ENCODE results near the gene CMYA5. TPM values are rescaled to one million over a fixed set of nuclear protein-coding genes. Genes with fewer than 3 reads are reported as not detected.
A peak's percentile ranks its signal among the peaks of the same experiment; 100 is the strongest.

CMYA5 gene
- total and polyA plus RNA-seq, 2 experiments from 2014 or later, result 19.8 to 87.2 TPM

DNA sequence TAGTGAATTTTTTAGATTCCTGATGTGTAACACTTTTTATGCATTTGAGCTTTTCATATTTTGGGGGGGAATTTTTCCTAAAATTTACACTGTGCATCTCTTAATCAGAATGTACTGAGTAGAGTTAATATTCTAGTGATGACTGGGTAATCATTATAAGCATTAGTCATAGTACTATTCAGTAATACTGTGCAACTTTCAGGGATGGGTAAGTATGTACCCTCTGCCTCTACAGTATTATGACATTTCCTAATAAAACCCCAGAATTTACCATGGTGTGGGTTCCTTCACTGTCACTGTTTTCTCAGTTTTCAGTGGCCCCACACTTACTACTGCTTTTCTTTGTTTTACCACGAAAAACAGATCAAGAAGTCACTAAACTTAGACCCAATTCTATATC lies 2.8 kb upstream of the CMYA5 start:
- Histone ChIP-seq H3K4me1 (ENCODE audit: low read depth) (peaks cover 17% of the 10 kb centered on the region), H3K4me3 (no peak overlapping the region), H3K9me3 (ENCODE audit: low read depth) (no peaks in the 10 kb centered on the region), H3K27me3 (no peaks in the 10 kb centered on the region), H3K36me3 (peaks cover 18% of the 10 kb centered on the region), H3K27ac (no peak overlapping the region)
- TF ChIP-seq, protein P1, sequence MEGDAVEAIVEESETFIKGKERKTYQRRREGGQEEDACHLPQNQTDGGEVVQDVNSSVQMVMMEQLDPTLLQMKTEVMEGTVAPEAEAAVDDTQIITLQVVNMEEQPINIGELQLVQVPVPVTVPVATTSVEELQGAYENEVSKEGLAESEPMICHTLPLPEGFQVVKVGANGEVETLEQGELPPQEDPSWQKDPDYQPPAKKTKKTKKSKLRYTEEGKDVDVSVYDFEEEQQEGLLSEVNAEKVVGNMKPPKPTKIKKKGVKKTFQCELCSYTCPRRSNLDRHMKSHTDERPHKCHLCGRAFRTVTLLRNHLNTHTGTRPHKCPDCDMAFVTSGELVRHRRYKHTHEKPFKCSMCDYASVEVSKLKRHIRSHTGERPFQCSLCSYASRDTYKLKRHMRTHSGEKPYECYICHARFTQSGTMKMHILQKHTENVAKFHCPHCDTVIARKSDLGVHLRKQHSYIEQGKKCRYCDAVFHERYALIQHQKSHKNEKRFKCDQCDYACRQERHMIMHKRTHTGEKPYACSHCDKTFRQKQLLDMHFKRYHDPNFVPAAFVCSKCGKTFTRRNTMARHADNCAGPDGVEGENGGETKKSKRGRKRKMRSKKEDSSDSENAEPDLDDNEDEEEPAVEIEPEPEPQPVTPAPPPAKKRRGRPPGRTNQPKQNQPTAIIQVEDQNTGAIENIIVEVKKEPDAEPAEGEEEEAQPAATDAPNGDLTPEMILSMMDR (IDR thresholded peaks at IDR 0.05; ENCODE audit: low read depth, low read length), result no peak
- no peak for DNase-seq (ENCODE audit: low read depth in 1 of 2, low spot score in 1 of 2)

DNA sequence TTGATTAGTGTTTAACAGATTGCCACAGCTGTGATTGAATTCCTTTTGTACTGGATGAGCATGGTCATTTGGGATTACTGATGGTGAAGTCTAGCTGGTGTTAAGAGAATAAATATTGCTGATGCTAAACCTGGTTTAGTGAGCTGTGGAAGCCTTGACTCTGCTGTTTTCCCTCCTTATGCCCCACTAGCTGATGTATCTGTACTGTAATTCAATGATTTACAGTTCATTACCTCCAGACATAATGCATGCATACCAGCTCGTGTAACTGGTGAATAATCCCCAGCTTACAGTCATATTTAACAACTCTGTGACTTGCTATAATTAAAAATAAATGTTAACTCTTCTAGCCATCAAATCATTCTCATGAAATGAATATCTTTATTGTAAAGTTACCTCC lies 1.7 kb upstream of the CMYA5 start:
- H3K4me1 ChIP-seq (ENCODE audit: low read depth), result peaks cover 18% of the 10 kb centered on the region
- H3K4me3 ChIP-seq, result no peak overlapping the region
- no peaks in the 10 kb centered on the region for H3K9me3 ChIP-seq (ENCODE audit: low read depth)
- H3K36me3 ChIP-seq, result peaks cover 10% of the 10 kb centered on the region
- no peak for DNase-seq (ENCODE audit: low read depth in 1 of 2, low spot score in 1 of 2)
- H3K27me3 ChIP-seq, result no peaks in the 10 kb centered on the region
- TF ChIP-seq, protein P1 (IDR thresholded peaks at IDR 0.05; ENCODE audit: low read depth, low read length), result no peak
- H3K27ac ChIP-seq, result peak overlapping the region; percentile 96

DNA sequence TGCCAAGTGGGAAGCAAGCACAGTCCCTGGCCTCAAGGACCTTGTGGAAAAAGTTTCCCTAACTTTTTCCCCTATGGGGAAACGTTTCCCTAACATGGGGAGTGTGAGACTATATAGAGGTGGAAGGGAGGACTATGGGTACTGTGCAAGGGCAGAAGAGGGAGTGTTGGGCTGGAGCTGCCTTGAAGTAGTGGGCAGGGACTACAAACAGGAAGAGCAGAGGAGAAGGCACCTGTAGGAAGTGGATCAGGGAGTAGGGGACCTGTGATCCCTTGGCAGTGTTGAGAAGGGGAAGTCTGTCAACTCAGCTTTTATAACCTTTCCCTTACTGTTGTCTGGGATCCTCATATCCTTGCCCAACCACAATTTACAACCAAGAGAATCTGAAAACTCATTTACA lies 1.4 kb downstream of the CMYA5 start:
- H3K36me3 ChIP-seq, result no peaks in the 10 kb centered on the region
- no peak for DNase-seq (ENCODE audit: low read depth in 1 of 2, low spot score in 1 of 2)
- peak overlapping the region; percentile 47 for H3K4me3 ChIP-seq
- no peaks in the 10 kb centered on the region for H3K9me3 ChIP-seq (ENCODE audit: low read depth)
- peaks cover 43% of the 10 kb centered on the region for H3K4me1 ChIP-seq (ENCODE audit: low read depth)
- H3K27ac ChIP-seq, result peak overlapping the region; percentile 96
- no peaks in the 10 kb centered on the region for H3K27me3 ChIP-seq
- TF ChIP-seq, protein P1 (IDR thresholded peaks at IDR 0.05; ENCODE audit: low read depth, low read length), result no peak

DNA sequence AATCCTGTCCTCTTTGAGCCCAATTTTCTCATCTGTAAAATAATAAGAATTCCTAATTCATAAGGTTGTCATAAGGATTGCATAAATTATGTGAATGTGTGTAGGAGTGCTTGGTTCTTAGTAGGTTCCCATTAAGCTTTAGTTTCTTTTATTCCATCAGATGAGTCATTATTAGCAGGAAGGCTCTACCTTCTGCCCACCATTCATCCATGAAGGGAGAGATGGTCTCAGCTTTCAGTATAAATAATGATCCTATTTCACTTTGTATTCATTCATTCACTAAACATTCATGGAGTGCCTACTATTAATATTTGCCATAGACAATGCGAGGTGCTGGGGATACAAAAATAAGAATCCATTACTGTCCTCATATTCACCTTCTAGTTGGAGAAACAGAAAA lies 3.0 kb downstream of the CMYA5 start:
- H3K27ac ChIP-seq, result peak overlapping the region; percentile 96

DNA sequence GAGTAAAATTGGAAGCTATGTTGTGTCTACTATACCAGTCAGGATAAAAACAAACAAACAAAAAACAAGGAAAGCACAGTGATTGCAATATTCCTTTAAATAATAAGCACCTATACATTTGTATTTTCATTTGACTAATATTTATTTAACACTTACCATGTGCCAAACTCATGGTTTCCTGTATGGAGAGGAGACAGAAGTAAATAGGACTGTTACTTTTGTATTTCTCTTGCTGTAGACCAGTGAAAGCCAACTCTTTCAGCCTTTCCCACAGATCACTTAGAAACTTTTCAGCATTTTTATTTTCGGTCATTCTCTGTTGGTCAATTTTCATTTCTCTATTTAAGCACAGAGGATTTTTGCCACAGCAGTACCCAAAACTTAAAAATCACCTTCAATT lies 4.5 kb downstream of the CMYA5 start:
- H3K4me3 ChIP-seq, result peak overlapping the region; percentile 5
- H3K27ac ChIP-seq, result peak overlapping the region; percentile 96
- no peak for DNase-seq (ENCODE audit: low read depth in 1 of 2, low spot score in 1 of 2)
- no peaks in the 10 kb centered on the region for H3K27me3 ChIP-seq
- TF ChIP-seq, protein P1 (IDR thresholded peaks at IDR 0.05; ENCODE audit: low read depth, low read length), result no peak
- H3K4me1 ChIP-seq (ENCODE audit: low read depth), result peaks cover 69% of the 10 kb centered on the region
- H3K36me3 ChIP-seq, result no peaks in the 10 kb centered on the region
- no peaks in the 10 kb centered on the region for H3K9me3 ChIP-seq (ENCODE audit: low read depth)

More for the DNA sequence above, 3.0 kb downstream of the CMYA5 start:
- Histone ChIP-seq H3K4me1 (ENCODE audit: low read depth) (peaks cover 59% of the 10 kb centered on the region), H3K36me3 (no peaks in the 10 kb centered on the region), H3K27me3 (no peaks in the 10 kb centered on the region), H3K9me3 (ENCODE audit: low read depth) (no peaks in the 10 kb centered on the region), H3K4me3 (peak overlapping the region; percentile 47)
- TF ChIP-seq, protein P1 (IDR thresholded peaks at IDR 0.05; ENCODE audit: low read depth, low read length), result no peak
- no peak for DNase-seq (ENCODE audit: low read depth in 1 of 2, low spot score in 1 of 2)

DNA sequence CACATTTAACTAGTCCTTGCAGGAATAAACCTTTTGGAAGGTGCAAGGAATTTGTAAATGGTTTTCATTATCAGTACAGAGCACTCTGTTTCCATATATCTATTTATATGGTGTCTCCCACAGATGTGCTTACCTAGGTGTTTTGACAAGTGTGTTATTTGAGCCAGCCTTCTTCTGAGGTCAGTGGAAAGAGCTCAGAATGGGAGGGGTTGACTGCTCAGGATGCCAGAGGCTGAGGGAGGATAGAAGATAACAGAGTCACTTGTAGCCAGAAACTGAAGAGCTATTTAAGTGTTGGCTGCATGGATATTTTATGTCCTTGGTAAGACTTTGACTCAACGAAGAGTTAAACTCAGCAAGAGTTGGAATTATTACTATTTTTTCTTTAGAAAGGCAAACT lies 5.0 kb downstream of the CMYA5 start:
- DNase-seq (ENCODE audit: low read depth in 1 of 2, low spot score in 1 of 2), result peak; percentile 55 to 85
- TF ChIP-seq, protein P1 (IDR thresholded peaks at IDR 0.05; ENCODE audit: low read depth, low read length), result no peak
- Histone ChIP-seq H3K27ac (peak overlapping the region; percentile 96), H3K4me3 (peak overlapping the region; percentile 5), H3K36me3 (no peaks in the 10 kb centered on the region), H3K27me3 (no peaks in the 10 kb centered on the region), H3K4me1 (ENCODE audit: low read depth) (peaks cover 73% of the 10 kb centered on the region), H3K9me3 (ENCODE audit: low read depth) (no peaks in the 10 kb centered on the region)
